Dedifferentiated amniotic fluid mesenchymal stem cell (primary cell): ENCODE measurements around the gene C11orf71.
A peak's percentile ranks its signal among the peaks of the same experiment; 100 is the strongest.

Experiments used
- DNase-seq: peaks from one replicate; pipeline ENCODE4 v3.0.0-alpha.2; 2016; ENCODE audit errors: extremely low spot score

Gene C11orf71, protein sequence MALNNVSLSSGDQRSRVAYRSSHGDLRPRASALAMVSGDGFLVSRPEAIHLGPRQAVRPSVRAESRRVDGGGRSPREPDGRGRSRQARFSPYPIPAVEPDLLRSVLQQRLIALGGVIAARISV

DNA sequence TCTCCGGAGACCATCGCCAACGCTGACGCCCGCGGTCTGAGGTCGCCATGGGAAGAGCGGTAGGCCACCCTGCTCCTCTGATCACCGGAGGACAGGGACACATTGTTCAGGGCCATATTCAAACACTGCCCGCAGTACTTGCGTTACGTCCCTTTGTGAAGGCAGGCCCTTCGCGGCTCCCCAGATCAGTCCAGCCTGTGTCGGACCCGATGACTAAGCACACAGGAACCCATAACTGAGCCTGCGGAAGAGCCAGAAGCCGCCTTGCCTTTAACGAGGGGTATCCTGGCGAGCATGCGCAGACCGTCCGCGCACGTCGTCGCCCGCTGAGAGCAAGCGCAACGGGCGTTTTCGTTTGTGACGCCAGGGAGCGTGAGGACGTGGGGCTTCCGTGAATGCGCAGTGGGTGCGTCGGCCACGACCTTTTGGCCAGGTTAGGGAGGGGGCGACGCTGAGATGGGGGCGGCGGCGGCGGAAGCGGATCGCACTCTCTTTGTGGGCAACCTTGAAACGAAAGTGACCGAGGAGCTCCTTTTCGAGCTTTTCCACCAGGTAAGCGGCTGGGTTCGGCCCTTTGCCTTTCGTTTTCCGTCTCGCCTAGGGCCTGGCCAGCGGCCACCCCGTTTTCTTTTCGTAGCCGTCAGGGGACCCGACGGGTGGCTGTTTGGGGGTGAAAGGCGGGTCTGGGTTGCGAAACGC lies at the start of gene C11orf71, which contains the start of gene RBM7:
TSS of gene C11orf71 (minus strand) at position 296 of the 699 bp plus-strand sequence. CDS start at position 116, 180 bp downstream.
TSS of gene RBM7 (plus strand) at position 451 of the 699 bp plus-strand sequence. CDS start at position 457, 6 bp downstream.
- DNase-seq: peak; percentile 98

DNA sequence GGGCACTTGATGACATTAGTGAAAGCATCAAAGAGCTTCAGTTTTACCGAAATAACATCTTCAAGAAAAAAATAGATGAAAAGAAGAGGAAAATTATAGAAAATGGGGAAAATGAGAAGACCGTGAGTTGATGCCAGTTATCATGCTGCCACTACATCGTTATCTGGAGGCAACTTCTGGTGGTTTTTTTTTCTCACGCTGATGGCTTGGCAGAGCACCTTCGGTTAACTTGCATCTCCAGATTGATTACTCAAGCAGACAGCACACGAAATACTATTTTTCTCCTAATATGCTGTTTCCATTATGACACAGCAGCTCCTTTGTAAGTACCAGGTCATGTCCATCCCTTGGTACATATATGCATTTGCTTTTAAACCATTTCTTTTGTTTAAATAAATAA lies 49.5 kb upstream of the C11orf71 start:
- no peak for DNase-seq

DNA sequence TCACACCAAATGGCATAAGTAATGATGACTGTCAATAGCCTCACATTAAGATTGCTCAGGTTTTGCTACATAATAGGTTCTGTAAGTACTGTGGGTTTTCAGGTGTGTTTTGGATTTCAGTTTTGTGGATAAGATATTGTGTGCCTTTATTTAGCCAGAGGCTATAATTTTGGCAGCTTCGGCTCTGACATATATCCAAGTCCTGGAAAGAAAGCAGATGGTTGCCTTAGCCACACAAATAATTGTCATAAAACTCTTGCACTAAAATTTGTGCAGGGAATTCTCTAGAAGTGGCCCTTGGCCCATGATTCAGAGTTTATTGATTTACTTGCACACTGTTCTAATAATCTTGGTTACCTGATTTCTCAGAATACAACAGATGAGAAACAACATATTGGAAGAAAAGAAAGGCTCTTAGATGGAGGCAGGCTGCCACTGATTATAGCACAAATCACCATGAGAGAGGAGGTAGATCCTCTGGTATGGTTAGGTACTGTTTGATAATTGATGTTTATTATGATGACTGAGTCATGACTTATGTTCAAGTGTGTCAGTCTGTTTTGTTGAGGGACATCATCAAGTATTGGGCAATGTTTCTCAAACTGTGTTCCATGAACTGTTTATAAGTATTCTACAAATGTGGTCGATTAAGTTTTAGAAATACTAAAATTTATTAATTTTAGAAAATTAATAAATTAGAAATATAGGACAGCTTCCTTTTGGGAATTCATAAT lies 48.6 kb upstream of the C11orf71 start:
- no peak for DNase-seq

DNA sequence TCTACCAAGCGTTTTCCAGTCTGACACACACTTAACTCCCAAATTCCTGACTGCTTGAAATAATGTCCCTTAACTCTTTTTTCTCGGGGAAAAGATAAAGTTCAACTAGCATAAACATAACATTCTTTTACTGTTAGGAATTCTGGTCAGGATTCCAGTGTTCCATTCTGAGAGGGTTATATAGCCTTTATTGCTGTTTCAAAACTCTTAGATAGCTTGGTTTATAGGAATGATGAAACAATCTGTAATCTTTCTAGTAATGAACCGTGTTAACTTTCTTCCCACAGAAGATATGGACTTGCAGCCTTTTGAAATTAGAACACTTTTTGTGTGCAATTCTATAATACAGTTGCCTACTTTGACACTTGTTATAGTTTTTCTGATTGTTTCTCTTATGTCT lies 47.6 kb upstream of the C11orf71 start:
- peak; percentile 83 for DNase-seq

DNA sequence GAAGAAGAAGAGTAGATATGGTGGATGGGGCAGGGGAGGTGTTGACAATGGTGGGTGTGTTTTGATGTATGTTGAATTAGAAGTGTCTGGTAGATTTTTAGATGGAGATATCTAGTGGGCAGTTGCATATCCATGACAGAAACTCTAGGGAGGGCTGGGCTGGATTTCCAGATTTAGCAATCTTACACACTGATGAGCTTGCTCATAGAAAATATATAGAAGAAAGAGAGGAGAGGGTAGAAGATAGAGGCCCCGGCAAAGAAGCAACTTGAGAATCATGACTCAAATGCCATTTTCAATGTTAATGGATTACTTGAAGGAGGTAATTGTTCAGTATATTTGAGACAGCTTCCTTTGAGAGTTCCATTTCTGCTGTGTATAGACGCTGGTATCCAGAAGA lies 47.1 kb upstream of the C11orf71 start:
- peak; percentile 42 for DNase-seq

DNA sequence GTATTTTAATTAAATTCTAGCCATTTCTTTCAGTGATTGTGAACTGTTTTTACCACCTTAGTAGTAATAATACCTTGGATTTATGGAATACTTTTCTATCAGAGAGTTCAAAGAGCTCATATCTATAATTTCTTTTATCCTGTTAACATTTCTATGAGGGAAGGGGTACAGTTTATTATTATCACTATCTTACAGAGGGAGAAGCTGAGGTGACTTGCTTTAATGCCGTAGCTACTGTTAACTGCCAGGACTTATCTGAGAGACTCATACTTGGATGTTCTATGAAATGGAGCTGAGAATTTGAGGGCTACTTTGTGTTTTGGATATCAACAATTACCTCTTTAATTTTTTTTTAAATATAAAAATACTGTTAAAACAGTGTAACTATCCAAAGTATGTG lies 42.2 kb upstream of the C11orf71 start:
- no peak for DNase-seq

DNA sequence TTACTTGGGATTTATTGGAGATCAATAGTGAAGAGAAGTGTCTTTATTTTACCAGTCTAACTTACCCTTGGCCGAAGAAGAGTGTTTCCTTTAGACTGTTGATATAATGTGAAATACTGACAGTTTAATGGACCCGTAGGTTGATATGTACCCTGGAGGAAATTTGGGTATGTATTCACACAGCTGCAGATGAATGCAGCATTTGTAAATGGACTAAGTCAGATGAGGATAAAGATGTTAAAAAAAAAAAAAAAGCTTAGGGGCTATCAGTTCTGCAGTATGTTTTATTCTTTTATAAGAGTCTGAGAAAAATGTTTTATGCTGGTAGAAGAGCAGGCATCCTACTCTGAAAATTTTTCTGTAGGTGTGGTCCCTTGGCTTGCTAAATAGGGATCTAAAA lies 41.6 kb upstream of the C11orf71 start:
- DNase-seq: no peak

DNA sequence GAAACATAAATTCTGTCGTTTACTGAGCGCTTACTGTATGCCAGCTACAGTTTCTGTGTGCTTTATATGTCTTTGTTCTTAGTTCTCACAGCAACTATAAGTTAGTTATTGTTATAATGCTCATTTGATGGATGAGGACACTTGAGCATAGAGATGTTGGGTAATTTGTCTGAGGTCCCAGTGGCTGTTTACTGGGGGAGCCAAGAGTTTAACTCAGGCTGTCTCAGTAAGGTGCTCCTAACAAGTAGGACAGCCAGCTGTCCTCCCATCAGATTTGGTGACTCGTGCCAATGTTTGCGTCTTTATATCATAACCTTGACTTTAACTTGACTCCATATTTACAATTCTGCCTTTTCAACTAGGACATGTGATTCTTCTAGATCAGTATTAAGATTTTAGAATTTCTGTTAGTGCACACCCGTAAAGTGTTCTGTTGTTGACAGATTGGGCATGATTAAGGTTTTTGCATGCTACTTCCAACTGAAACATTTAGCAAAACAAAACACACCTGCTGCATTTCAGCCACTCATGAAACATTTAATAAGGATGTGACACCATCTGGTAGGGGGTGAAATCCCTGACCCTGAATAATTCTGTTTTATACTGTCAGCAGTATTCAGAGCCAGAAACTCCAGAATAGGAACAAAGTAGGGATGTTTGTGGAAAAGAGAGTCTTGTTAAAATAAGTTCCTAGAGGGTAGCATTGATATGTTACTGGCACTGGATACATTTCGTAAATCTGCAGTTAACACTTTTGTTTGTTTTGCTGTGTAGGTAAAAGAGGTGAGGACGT lies 40.9 kb upstream of the C11orf71 start:
- no peak for DNase-seq

DNA sequence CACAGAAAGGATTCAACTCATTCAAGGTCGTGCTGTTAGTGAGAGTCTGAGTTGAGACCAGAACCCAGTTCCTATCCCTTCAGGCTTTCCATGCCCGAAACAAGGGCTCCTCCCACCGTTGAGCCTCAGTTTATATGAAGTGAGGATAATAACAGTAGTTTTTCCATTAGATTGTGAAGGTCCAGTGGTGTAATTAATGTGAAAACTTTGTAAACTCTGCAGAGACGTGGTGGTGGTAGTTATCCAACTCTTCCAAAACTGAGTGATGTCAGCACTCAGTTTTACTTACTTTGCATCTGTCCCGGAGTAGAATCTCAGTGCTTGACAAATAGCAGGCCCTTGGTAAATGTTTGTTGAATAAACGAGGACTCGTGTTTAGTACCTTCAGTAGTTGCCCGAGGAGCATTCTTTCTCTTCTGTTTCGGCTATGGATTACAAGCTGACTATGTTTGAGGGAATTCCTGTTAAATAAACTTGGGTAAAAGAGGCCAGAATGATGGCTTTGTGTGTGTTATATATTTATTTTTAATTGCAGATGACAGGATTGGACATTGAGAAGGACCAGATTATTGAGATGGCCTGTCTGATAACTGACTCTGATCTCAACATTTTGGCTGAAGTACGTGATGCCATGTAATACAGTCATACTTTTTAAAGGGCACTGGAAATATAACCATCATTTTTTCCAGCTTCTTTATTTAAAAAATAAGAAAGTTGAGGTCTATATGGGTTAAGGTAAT lies 40.0 kb upstream of the C11orf71 start:
- peak; percentile 31 for DNase-seq

DNA sequence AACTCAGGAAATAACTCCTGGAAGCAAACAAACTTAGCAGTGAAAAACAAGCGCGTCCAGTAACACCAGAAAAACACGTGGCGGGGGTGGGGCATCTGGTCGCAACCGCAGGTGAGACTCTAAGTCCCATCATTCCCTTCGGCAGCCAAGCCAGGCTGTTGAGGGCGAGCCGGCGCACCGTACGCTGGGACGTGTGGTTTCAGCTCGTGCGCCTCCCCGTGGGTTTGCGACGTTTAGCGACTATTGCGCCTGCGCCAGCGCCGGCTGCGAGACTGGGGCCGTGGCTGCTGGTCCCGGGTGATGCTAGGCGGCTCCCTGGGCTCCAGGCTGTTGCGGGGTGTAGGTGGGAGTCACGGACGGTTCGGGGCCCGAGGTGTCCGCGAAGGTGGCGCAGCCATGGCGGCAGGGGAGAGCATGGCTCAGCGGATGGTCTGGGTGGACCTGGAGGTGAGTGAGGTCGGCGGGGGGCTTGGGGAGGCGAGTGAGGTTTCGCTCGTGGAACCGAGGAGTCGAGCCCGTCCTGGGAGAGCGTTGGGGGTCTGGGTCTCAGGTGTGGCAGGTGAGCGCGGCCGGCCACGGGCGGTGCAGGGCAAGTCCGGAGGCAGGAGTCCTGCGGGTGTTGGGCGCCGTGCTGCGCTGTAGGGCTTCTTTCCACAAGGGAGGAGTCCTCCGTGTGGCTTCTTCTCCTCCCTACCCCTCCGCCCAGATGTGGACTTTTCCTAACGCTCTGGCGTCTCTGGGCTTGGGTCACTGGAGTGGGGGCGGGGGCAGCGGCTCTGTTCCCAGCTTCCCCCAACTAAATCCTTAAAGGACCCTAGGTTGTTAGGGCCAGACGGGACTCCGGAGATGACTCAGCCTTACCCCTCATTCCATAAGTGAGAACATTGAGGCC lies 39.2 kb upstream of the C11orf71 start, which contains the start of gene REXO2:
TSS of gene REXO2 (plus strand) at position 239 of the 892 bp plus-strand sequence. CDS start at position 301, 62 bp downstream.
- DNase-seq: peak; percentile 91

DNA sequence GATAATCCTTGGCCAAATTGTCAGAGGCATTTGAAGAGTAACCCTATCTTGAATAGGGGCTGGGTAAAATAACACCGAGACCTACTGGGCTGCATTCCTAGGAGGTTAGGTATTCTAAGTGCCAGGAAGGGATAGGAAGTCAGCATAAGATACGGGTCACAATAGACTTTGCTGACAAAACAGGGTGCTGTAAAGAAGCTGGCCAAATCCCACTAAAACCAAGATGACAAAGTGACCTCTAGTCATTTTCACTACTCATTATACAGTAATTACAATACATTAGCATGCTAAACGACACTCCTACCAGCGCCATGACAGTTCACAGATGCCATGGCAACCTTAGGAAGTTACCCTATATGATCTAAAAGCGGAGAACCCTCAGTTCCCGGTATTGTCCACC lies 38.0 kb upstream of the C11orf71 start:
- no peak for DNase-seq

DNA sequence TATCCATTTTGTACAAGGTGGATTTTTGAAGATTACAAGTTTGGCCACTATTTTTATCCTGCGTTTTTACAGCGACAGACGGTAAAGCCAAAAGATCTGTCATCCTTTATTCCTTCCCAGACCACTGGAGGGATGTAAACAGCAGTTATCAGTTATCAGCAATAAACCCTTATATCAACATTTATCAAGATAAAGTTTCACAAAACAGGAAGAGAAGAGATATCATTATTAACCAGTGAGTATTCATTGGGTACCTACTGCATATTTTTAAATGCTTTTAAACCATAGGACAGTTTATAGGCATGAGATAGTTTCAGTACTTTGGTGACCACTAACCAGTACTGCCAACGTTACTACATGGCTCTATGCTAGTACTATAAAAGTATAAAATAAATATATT lies 33.1 kb upstream of the C11orf71 start:
- DNase-seq: no peak

DNA sequence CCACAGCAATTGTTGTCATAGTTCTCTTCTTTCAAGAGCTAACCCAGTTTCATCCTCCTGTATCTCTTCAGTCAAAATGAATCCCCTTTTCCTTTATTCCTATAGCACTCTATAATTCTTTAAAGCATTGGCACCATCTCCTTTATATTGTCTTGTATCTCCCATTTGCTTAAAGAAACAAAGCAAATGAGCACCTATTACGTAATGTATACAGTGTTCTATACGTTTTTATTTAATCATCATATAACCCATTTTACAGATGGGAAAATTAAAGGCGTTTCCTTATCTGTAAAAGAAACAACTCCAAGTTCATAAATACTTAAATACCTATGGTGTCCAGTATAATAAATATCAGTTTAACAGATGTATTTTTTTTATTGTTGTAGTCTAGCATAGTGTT lies 32.6 kb upstream of the C11orf71 start:
- DNase-seq: no peak

DNA sequence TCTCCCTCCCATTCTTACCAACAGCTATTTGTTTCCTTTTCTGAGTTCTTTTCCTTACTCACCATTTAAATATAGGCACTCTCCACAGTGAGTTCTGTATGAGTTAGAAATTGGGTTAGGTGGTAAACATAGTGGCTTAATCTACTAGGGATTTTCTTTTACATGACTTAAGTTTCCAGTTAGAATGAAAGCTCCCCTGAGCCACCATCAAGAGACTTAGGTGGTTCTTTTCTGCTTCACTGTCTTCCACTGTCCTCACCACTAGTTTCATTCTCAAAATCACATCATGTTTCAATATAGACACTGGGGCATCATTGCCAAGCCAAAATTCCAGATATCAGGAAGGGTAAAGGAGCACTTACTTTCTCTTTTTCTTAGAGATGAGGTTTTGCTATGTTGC lies 30.0 kb upstream of the C11orf71 start:
- no peak for DNase-seq

DNA sequence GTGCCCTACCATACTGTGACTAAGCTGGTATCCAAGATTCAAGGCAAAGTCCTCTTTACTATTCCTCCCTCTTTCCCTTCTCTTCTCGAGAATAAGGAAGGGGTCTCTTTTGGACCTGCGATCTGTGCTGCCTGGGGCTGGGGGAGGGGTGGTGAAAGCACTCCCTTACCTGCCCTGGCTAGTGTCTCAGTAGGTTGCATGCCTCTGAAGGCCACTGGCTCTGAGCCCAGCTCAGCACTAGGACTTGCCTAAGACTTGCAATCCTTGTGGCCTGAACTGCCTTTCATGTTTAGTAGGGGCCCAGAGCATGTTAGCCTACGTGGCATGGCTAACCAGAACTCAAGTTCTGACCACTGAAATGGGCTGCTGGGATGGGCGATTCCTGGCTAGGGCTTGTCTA lies 26.0 kb upstream of the C11orf71 start:
- no peak for DNase-seq

DNA sequence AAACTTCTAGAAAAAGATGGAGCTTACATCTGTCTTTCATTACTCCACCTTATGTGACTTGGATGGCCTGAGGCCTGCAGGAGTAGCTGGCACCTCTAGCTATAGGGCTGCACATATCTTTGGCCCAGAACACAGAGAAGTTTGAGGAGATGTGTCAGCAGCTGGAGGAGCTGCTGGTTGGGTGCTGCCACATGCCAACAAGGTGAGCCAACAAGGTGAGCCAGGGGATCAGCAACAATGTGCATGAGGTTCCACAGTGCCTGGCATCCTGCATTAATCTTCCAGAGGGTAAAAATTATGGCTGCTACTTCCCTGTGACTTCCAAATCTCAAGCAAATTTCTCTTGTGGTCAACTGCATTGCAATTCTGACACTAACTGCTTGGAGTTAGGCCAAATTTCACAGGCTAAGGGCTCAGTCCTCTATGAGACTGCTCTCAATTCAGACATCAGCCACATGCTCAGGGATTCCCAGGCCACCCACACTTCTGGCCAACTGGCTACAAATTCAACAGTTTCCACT lies 16.2 kb upstream of the C11orf71 start:
- DNase-seq: no peak

DNA sequence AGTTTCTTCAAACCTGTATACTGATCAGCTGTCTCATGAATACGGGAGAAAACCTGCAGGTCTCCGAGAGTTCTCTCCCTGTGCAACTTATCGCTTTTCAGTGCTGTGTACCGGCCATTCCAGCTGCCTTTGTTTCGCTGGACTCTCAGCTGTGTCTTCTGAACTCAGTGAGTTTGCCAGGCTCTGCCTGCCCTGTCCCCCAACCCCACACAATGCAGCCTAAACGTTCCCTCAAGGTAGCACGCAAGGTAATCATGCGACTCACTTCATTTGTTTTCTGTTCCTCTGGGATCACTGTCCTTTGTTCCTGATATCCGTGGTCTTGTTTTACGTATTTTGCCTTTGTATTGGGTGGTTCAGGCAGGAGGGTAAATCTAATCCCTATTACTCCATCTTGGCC lies 13.6 kb upstream of the C11orf71 start:
- DNase-seq: no peak

DNA sequence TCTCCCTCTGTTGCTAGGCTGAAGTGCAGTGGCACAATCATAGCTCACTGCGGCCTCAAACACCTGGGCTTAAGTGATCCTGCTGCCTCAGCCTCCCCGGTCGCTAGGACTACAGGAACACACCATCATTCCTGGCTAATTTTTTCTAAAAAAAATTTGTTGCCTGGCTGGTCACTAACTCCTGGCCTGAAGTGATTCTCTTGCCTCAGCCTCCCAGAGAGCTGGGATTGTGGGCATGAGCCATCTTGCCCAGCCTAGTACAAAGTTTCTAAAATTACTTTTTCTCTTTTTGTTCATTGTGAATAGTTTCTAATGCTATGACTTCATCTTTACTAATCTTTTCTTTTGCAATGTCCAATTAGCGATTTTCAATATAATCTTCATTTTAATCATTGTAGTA lies 12.6 kb upstream of the C11orf71 start:
- no peak for DNase-seq

DNA sequence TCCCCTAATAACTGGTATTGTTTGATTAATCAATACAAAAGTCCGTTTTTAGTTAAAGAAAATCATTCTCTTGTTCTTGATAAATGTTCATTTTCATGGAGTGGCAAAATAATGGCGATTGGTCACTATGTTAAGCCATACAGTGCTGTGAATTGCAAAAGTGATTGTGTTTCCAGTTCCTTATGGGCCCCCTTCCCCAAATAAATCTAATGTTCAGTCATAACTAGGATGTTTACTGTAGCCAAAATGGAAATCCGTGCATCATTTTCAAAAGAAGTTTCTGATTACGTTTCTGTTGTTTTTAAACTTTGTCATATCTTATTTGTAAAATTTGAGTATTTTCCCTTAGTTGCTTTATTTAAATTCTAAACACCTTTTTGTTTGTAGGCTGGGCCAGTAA lies 1.0 kb upstream of the C11orf71 start:
- no peak for DNase-seq

DNA sequence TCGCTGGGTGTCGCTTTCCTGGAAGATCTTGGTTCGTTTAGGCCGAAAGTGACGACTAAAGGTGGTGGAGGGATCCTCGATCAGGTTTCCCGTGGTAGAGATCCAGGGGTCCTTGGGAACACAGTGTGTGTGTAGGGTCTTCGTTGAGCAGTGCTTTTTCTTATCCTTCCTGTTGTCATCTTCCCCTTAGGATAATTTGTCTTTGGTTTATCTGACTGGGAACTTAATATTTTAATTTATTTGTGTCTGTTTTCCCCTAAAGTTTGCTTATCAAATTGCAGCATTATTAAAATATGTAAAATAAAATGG lies 558 bp upstream of the C11orf71 start:
- DNase-seq: no peak
